A549 (cell line): Measurements from ENCODE around the gene USP32. TPM values are rescaled to one million over a fixed set of nuclear protein-coding genes. Genes with fewer than 3 reads are reported as not detected.

Experiments used
- ATAC-seq, 2 experiments: fragments of 200-7000 bp in 1 of 2; fragments of >200 bp in 1 of 2; cut with Nextera tagmentation in 1 of 2; cut with Tn5 transposase in 1 of 2; 3 replicates each; pipeline versions ENCODE4 v1.8.0 to v1.9.1; 2018 to 2020; ENCODE audit warnings: mild to moderate bottlenecking in 1 of 2, moderate library complexity in 1 of 2
- CTCF ChIA-PET: fragments of 300-600 bp; sonication (Branson Sonifier 250); formaldehyde crosslinking; extraction: SDS; loops from one replicate; lab custom pipeline; 2021; ENCODE audit warnings: antibody characterized with exemption, inconsistent platforms; lab: Yijun Ruan, JAX
- POLR2A ChIA-PET: fragments of 350-600 bp; formaldehyde crosslinking; extraction: SDS; loops from one replicate; lab custom pipeline; 2021; ENCODE audit warnings: antibody characterized with exemption, inconsistent platforms; lab: Yijun Ruan, JAX
- DNase-seq, 2 experiments: peaks; one replicate each; pipeline versions ENCODE4 v3.0.0 to v3.0.0-alpha.2; 2011 to 2016; ENCODE audit warnings: low read depth in 1 of 2, low spot score in 1 of 2
- FAIRE-seq: peaks from 2 replicates; lab custom pipeline; 2011; peaks lifted over from hg19 to GRCh38; lab: Jason Lieb, UNC
- H3K27ac ChIP-seq, 2 experiments: fragments of >200 bp; sonication (Bioruptor Twin); formaldehyde crosslinking; 3 replicates each; pipeline ENCODE4 v1.5.1; 2016 to 2017
- H3K4me1 ChIP-seq: fragments of >200 bp; sonication (Bioruptor Twin); formaldehyde crosslinking; 3 replicates; pipeline ENCODE4 v1.6.1; 2016
- H3K4me2 ChIP-seq: fragments of >200 bp; sonication (Bioruptor Twin); formaldehyde crosslinking; 3 replicates; pipeline ENCODE4 v1.6.1; 2016
- H3K4me3 ChIP-seq: fragments of >200 bp; sonication (Bioruptor Twin); formaldehyde crosslinking; 3 replicates; pipeline ENCODE4 v1.5.1; 2016
- H3K9me3 ChIP-seq: fragments of >200 bp; sonication (Bioruptor Twin); formaldehyde crosslinking; 3 replicates; pipeline ENCODE4 v1.6.1; 2016
- EHMT2 ChIP-seq: fragments of 200-600 bp; sonication (generic); IDR thresholded peaks from 2 replicates; pipeline ENCODE4 v1.6.1; 2016; ENCODE audit warnings: antibody characterized with exemption, low read depth, mild to moderate bottlenecking, moderate library complexity
- ESRRA ChIP-seq: fragments of 150-350 bp; IDR thresholded peaks from 2 replicates; pipeline ENCODE4 v1.6.1; 2014; ENCODE audit warnings: mild to moderate bottlenecking, low read length, borderline replicate concordance
- FOXS1 ChIP-seq: fragments of 250-450 bp; sonication (Bioruptor Pico); IDR thresholded peaks from 2 replicates; pipeline ENCODE4 v1.5.0; 2020; ENCODE audit warnings: mild to moderate bottlenecking, moderate library complexity
- GATA3 ChIP-seq: IDR thresholded peaks from 2 replicates; pipeline ENCODE4 v1.6.1; 2012; ENCODE audit warnings: borderline replicate concordance
- HOXA7 ChIP-seq: fragments of 250-450 bp; sonication (Bioruptor Pico); IDR thresholded peaks from 2 replicates; pipeline ENCODE4 v1.5.0; 2020; ENCODE audit warnings: mild to moderate bottlenecking, moderate library complexity
- KDM1A ChIP-seq: fragments of 200-600 bp; sonication (generic); IDR thresholded peaks from 2 replicates; pipeline ENCODE4 v1.6.1; 2016; ENCODE audit warnings: low read depth, mild to moderate bottlenecking
- KDM5A ChIP-seq: fragments of 200-600 bp; sonication (generic); IDR thresholded peaks from 2 replicates; pipeline ENCODE4 v1.6.1; 2016; ENCODE audit warnings: antibody characterized with exemption, mild to moderate bottlenecking
- MAFK ChIP-seq: fragments of 450-650 bp; IDR thresholded peaks from 2 replicates; pipeline ENCODE4 v1.6.1; 2014; ENCODE audit not compliant: partially characterized antibody
- MAZ ChIP-seq: fragments of 150-350 bp; IDR thresholded peaks from 2 replicates; pipeline ENCODE4 v1.6.1; 2014; ENCODE audit warnings: antibody characterized with exemption, low read depth, low read length, borderline replicate concordance
- PHF8 ChIP-seq: fragments of 200-600 bp; sonication (generic); IDR thresholded peaks from 2 replicates; pipeline ENCODE4 v1.6.1; 2016; ENCODE audit warnings: low read depth, mild to moderate bottlenecking, antibody characterized with exemption, moderate library complexity, borderline replicate concordance
- RARB ChIP-seq: fragments of 250-450 bp; sonication (Bioruptor Pico); IDR thresholded peaks from 2 replicates; pipeline ENCODE4 v1.8.0; 2021; ENCODE audit warnings: mild to moderate bottlenecking, moderate library complexity
- RNF2 ChIP-seq: fragments of 200-600 bp; sonication (generic); IDR thresholded peaks from 2 replicates; pipeline ENCODE4 v1.6.1; 2016; ENCODE audit warnings: low read depth, mild to moderate bottlenecking, antibody characterized with exemption, moderate library complexity, borderline replicate concordance
- SMC3 ChIP-seq: fragments of >200 bp; sonication (Bioruptor Twin); formaldehyde crosslinking; IDR thresholded peaks from 3 replicates; pipeline ENCODE4 v1.6.1; 2018; ENCODE audit warnings: inconsistent platforms
- SREBF2 ChIP-seq: fragments of 450-650 bp; IDR thresholded peaks from 2 replicates; pipeline ENCODE4 v1.6.1; 2014; ENCODE audit warnings: mild to moderate bottlenecking, moderate library complexity
- ZFP36 ChIP-seq: fragments of 450-650 bp; IDR thresholded peaks from 2 replicates; pipeline ENCODE4 v1.6.1; 2014; ENCODE audit warnings: borderline replicate concordance; ENCODE audit not compliant: partially characterized antibody
- ZNF302 ChIP-seq: fragments of 250-450 bp; sonication (Bioruptor Pico); IDR thresholded peaks from 2 replicates; pipeline ENCODE4 v1.9.0; 2021; ENCODE audit warnings: inconsistent platforms, mild to moderate bottlenecking, moderate library complexity
- WGBS: methylation state at CpG from one replicate; pipeline ENCODE4 v1.1.6; 2017; ENCODE audit errors: missing lambda C conversion rate; 5-methylcytosine and 5-hydroxymethylcytosine counted together
- polyA plus RNA-seq, 4 experiments: library from polyadenylated mRNA; depleted of rRNA in 3 of 4; stranded (reverse); fragments of >200 nt; fragmentation: RNase III in 1 of 4; extraction: RNeasy Plus Mini Kit Qiagen cat#74134 plus additional on column Dnase treatment in 1 of 4; gene quantifications; 2 replicates in 3 of 4; 3 replicates in 1 of 4; pipeline ENCODE4 v1.2.3, GENCODE V29; 2011 to 2017
- TF ChIP-seq, protein P1 (sequence below): IDR thresholded peaks from 2 replicates; pipeline ENCODE4 v1.6.1; 2012
- TF ChIP-seq, protein P2 (sequence below): fragments of 200-600 bp; sonication (generic); IDR thresholded peaks from 2 replicates; pipeline ENCODE4 v1.6.1; 2016; ENCODE audit warnings: antibody characterized with exemption, mild to moderate bottlenecking, moderate library complexity

The USP32 gene
- polyA plus RNA-seq, 2 of the 4 experiments (the other 2 are of a cell fraction), result 35.4 to 52.2 TPM

DNA sequence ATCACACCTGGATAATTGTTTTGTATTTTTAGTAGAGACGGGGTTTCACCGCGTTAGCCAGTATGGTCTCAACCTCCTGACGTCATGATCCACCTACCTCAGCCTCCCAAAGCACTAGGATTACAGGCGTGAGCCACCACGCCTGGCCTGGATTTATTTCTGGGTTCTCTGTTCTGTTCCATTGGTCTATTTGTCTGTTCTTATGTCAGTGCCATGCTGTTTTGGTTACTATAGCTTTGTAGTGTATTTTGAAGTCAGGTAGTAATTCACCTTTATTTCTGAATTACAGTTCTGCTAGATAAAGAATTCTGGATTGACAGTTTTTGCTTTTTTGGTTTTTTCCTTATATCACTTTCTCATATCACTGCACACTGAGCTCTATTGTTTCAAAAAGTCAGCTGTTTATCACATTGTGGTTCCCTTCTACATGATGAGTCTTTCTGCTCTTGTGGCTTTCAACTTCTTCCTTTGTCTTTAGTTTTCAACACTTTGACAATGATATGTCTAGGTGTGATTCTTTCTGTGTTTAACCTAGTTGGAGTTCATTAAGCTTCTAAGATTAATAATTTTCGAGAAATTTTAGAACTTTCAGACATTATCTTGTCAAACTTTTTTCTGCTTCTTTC is 144.0 kb downstream of the USP32 start:
- ATAC-seq, result no peak
- H3K4me1 ChIP-seq, result no peaks in the 10 kb centered on the region
- POLR2A ChIA-PET, result no interaction called here
- 96% methylated on average over 7 of the region's 7 CpGs for WGBS
- FAIRE-seq, result peak; percentile 39
- DNase-seq, result no peak
- peaks cover 12% of the 10 kb centered on the region for H3K9me3 ChIP-seq
- no peak overlapping the region for H3K27ac ChIP-seq
- CTCF ChIA-PET, result interaction anchor here (0.8 to 1.5 kb wide), 2 partner anchors 24 to 188 kb away, joined by 3 to 5 read pairs; no protein-coding TSS in a partner anchor
- H3K4me2 ChIP-seq, result no peak overlapping the region
- no peak overlapping the region for H3K4me3 ChIP-seq
- TF ChIP-seq, protein P1, sequence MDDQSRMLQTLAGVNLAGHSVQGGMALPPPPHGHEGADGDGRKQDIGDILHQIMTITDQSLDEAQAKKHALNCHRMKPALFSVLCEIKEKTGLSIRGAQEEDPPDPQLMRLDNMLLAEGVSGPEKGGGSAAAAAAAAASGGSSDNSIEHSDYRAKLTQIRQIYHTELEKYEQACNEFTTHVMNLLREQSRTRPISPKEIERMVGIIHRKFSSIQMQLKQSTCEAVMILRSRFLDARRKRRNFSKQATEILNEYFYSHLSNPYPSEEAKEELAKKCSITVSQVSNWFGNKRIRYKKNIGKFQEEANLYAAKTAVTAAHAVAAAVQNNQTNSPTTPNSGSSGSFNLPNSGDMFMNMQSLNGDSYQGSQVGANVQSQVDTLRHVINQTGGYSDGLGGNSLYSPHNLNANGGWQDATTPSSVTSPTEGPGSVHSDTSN, result no peak
- TF ChIP-seq RARB (CRISPR knock-in tag), result no peak
- TF ChIP-seq ZFP36, result no peak
- no peak for TF ChIP-seq GATA3
- TF ChIP-seq PHF8, result no peak
- TF ChIP-seq HOXA7 (CRISPR knock-in tag), result no peak
- no peak for TF ChIP-seq ESRRA
- peak; percentile 88 for TF ChIP-seq KDM1A

DNA sequence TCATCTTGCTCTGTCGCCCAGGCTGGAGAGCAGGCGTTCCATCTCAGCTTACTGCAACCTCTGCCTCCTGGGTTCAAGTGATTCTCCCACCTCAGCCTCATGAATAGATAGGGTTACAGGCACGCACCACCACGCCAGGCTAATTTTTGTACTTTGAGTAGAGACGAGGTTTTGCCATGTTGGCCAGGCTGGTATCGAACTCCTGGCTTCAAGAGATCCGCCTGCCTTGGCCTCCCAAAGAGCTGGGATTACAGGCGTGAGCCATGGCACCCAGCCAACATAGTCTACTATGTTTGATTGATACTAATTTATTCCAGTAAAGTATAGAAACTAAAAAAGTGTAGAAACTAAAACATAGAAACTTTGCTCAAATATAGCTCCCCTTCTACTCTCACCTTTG is 147.3 kb downstream of the USP32 start:
- DNase-seq (no peak), FAIRE-seq (no peak), ATAC-seq (no peak)
- H3K27ac ChIP-seq, result no peak overlapping the region
- 94% methylated on average over 8 of the region's 8 CpGs for WGBS
- peaks cover 12% of the 10 kb centered on the region for H3K9me3 ChIP-seq
- CTCF ChIA-PET, result no interaction called here
- POLR2A ChIA-PET, result no interaction called here
- H3K4me3 ChIP-seq, result no peak overlapping the region
- TF ChIP-seq EHMT2 (no peak), MAFK (no peak), HOXA7 (CRISPR knock-in tag) (no peak), SREBF2 (no peak), ZNF302 (CRISPR knock-in tag) (no peak), RNF2 (no peak), KDM5A (no peak), FOXS1 (CRISPR knock-in tag) (no peak), MAZ (no peak), SMC3 (no peak)
- TF ChIP-seq, protein P1, result no peak
- TF ChIP-seq, protein P2, sequence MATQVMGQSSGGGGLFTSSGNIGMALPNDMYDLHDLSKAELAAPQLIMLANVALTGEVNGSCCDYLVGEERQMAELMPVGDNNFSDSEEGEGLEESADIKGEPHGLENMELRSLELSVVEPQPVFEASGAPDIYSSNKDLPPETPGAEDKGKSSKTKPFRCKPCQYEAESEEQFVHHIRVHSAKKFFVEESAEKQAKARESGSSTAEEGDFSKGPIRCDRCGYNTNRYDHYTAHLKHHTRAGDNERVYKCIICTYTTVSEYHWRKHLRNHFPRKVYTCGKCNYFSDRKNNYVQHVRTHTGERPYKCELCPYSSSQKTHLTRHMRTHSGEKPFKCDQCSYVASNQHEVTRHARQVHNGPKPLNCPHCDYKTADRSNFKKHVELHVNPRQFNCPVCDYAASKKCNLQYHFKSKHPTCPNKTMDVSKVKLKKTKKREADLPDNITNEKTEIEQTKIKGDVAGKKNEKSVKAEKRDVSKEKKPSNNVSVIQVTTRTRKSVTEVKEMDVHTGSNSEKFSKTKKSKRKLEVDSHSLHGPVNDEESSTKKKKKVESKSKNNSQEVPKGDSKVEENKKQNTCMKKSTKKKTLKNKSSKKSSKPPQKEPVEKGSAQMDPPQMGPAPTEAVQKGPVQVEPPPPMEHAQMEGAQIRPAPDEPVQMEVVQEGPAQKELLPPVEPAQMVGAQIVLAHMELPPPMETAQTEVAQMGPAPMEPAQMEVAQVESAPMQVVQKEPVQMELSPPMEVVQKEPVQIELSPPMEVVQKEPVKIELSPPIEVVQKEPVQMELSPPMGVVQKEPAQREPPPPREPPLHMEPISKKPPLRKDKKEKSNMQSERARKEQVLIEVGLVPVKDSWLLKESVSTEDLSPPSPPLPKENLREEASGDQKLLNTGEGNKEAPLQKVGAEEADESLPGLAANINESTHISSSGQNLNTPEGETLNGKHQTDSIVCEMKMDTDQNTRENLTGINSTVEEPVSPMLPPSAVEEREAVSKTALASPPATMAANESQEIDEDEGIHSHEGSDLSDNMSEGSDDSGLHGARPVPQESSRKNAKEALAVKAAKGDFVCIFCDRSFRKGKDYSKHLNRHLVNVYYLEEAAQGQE, result no peak
- H3K4me1 ChIP-seq, result no peaks in the 10 kb centered on the region
- H3K4me2 ChIP-seq, result no peak overlapping the region
